ENCODE results near the gene ART1.

Gene ART1

GRCh38 chr11:3700410-3700809 is 55.5 kb downstream of the ART1 start:
- no peak for DNase-seq (ENCODE audit: low read depth)
- H3K4me3 ChIP-seq (replicated peaks; ENCODE audit: low read depth, low read length) = no peak overlapping the region
- TF ChIP-seq CTCF (IDR thresholded peaks at IDR 0.05; ENCODE audit: low read length, missing control alignments) = no peak

GRCh38 chr11:3700910-3701309 is 56.0 kb downstream of the ART1 start:
- H3K4me3 ChIP-seq (replicated peaks; ENCODE audit: low read depth, low read length) = no peak overlapping the region
- DNase-seq (ENCODE audit: low read depth) = no peak
- no peak for TF ChIP-seq CTCF (IDR thresholded peaks at IDR 0.05; ENCODE audit: low read length, missing control alignments)

DNA sequence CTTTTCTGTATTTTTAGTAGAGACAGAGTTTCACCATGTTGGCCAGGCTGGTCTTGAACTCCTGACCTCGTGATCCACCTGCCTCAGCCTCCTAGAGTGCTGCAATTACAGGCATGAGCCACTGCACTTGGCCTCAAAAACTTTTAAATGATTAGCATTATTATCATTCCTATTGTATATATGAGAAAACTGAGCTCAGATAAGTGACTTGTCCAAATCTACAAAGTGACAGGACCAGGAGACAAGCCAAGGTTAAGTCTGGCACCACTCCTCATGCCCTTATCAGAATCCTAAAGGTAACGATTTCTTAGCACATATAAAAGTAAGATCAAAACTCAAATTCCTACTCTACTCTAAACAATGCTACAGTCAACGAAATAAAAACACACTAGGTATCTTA is 58.5 kb downstream of the ART1 start:
- H3K4me3 ChIP-seq (replicated peaks; ENCODE audit: low read depth, low read length) = no peak overlapping the region
- DNase-seq (ENCODE audit: low read depth) = no peak
- TF ChIP-seq CTCF (IDR thresholded peaks at IDR 0.05; ENCODE audit: low read length, missing control alignments) = no peak

DNA sequence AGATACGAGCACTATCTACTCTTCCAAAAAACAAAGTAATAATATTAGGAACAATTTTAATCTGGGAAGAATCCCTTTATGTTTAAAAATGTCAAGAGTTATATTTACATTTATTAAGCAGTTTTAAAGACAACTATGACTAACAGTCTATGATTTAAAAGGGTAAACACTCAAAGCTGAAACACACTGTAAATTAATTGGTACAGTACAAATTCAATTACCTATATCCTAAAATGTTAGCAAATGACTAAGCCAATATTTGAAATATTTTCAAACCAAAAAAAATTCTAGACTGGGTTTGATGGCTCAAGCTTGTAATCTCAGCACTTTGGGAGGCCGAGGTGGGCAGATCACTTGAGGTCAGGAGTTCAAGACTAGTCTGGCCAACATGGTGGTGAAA is 62.2 kb downstream of the ART1 start:
- DNase-seq (ENCODE audit: low read depth) = no peak
- no peak overlapping the region for H3K4me3 ChIP-seq (replicated peaks; ENCODE audit: low read depth, low read length)
- no peak for TF ChIP-seq CTCF (IDR thresholded peaks at IDR 0.05; ENCODE audit: low read length, missing control alignments)

- no peak for DNase-seq (ENCODE audit: low read depth)
- no peak for TF ChIP-seq CTCF (IDR thresholded peaks at IDR 0.05; ENCODE audit: low read length, missing control alignments)
Observed at GRCh38 chr11:3709977-3710376, 65.0 kb downstream of the ART1 start.

DNA sequence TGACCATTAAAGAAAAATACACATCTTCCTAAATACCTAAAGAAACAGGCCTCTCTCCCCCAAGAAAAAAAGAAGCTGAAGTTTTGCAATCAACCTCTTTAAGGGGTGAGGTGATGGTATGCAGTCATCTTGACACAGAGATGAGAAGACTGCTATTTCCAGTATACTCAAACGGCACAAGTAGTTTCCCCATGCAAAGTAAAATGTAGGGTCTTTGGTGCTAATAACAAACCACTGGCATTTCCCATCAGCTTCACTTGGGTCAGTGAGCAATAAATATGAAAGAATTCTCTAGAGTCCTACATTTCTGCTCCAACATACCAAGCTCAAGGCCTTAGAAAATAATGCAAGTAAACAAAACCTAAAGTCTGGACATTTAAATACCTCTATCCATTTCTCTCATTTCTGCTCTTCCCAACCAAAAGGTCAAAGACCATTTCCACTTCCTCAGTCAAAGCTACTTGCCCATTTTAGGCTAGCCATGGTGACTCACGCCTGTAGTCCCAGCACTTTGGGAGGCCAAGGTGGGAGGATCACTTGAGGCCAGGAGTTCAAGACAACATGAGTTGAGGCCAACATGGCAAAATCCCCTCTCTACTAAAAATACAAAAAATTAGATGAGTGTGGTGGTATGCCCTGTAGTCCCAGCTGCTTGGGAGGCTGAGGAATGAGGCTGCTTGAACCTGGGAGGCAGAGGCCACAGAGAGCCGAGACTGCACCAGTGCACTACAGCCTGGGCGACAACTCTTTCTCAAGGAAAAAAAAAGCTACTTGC is 65.7 kb downstream of the ART1 start:
- DNase-seq (ENCODE audit: low read depth) = no peak

More at GRCh38 chr11:3709977-3710376, 65.0 kb downstream of the ART1 start:
- H3K4me3 ChIP-seq (replicated peaks; ENCODE audit: low read depth, low read length) = no peak overlapping the region

More for the DNA sequence above, 65.7 kb downstream of the ART1 start:
- H3K4me3 ChIP-seq (replicated peaks; ENCODE audit: low read depth, low read length) = no peak overlapping the region
- TF ChIP-seq CTCF (IDR thresholded peaks at IDR 0.05; ENCODE audit: low read length, missing control alignments) = no peak

Measured in fibroblast of pulmonary artery (primary cell).